Smooth muscle cell of trachea (primary cell): Measurements from ENCODE around the gene NPY4R. TPM values are rescaled to one million over a fixed set of nuclear protein-coding genes. Genes with fewer than 3 reads are reported as not detected.

Source experiments
- total RNA-seq: library from RNA; depleted of rRNA; stranded (reverse); fragments of >200 nt; gene quantifications from 2 replicates; pipeline ENCODE4 v1.2.1, GENCODE V29; 2014

Gene NPY4R
- 0.17 TPM in 1 of 2 replicates, not detected in the other for total RNA-seq

GRCh38 chr10:46465765-46466164 lies at the start of gene NPY4R:
Gene NPY4R, minus strand, starts transcription at chr10:46465958. Its CDS starts 3,323 bp downstream, at chr10:46462635.

Other genes starting within 250 kb of the NPY4R start
- gene ANTXRL, start 179.0 kb downstream of the NPY4R start, total RNA-seq, result not detected in 2 replicates
- gene ANXA8L1, start 90.2 kb downstream of the NPY4R start, total RNA-seq, result 0.44 TPM in 1 of 2 replicates, not detected in the other
- gene GPRIN2, start 90.7 kb upstream of the NPY4R start, total RNA-seq, result not detected in 2 replicates
- under 0.01 and 0.15 TPM in 2 replicates for gene SYT15, start 113.2 kb upstream of the NPY4R start, total RNA-seq